H9 (cell line): ENCODE results near the gene FCRL5. TPM values are rescaled to one million over a fixed set of nuclear protein-coding genes. Genes with fewer than 3 reads are reported as not detected.

ENCODE experiments used
- DNase-seq: peaks from one replicate; pipeline ENCODE4 v3.0.0-alpha.2; 2017
- H2AFZ ChIP-seq: one replicate; pipeline ENCODE4 v1.6.1; 2013; ENCODE audit warnings: mild to moderate bottlenecking, low read length, control low read depth, moderate library complexity
- H2AK5ac ChIP-seq: 2 replicates; pipeline ENCODE4 v1.6.1; 2013; ENCODE audit warnings: low read length, control low read depth, mixed read lengths; ENCODE audit not compliant: insufficient read length
- H2BK120ac ChIP-seq: one replicate; pipeline ENCODE4 v1.6.1; 2013; ENCODE audit warnings: low read depth, mild to moderate bottlenecking, low read length, control low read depth, inconsistent platforms; ENCODE audit not compliant: poor library complexity, severe bottlenecking
- H2BK12ac ChIP-seq: 2 replicates; pipeline ENCODE4 v1.6.1; 2013; ENCODE audit warnings: low read length, control low read depth, mixed read lengths, low read depth; ENCODE audit not compliant: insufficient read length
- H2BK15ac ChIP-seq: 2 replicates; pipeline ENCODE4 v1.6.1; 2013; ENCODE audit warnings: low read depth, low read length, control low read depth
- H2BK20ac ChIP-seq: one replicate; pipeline ENCODE4 v1.6.1; 2013; ENCODE audit warnings: low read depth, mild to moderate bottlenecking, low read length, control low read depth, inconsistent platforms; ENCODE audit not compliant: poor library complexity, severe bottlenecking
- H2BK5ac ChIP-seq: 2 replicates; pipeline ENCODE4 v1.6.1; 2013; ENCODE audit warnings: low read length, control low read depth, mixed read lengths; ENCODE audit not compliant: insufficient read length
- H3K14ac ChIP-seq: 2 replicates; pipeline ENCODE4 v1.6.1; 2013; ENCODE audit warnings: low read length, control low read depth; ENCODE audit not compliant: insufficient read depth
- H3K18ac ChIP-seq: 2 replicates; pipeline ENCODE4 v1.6.1; 2013; ENCODE audit warnings: low read depth, mild to moderate bottlenecking, mixed read lengths, low read length, control low read depth; ENCODE audit not compliant: insufficient read length
- H3K23ac ChIP-seq: 2 replicates; pipeline ENCODE4 v1.6.1; 2013; ENCODE audit warnings: low read length, control low read depth, mixed read lengths, low read depth; ENCODE audit not compliant: insufficient read length
- H3K23me2 ChIP-seq: 2 replicates; pipeline ENCODE4 v1.6.1; 2013; ENCODE audit warnings: low read depth, mild to moderate bottlenecking, mixed read lengths, low read length, control low read depth; ENCODE audit not compliant: insufficient read length, poor library complexity, severe bottlenecking
- H3K27ac ChIP-seq: 2 replicates; pipeline ENCODE4 v1.5.1; 2013; ENCODE audit warnings: low read length, control low read depth, mixed read lengths, low read depth; ENCODE audit not compliant: insufficient read length
- H3K27me3 ChIP-seq: 2 replicates; pipeline ENCODE4 v1.6.1; 2013; ENCODE audit warnings: low read length, control low read depth, inconsistent platforms; ENCODE audit not compliant: insufficient read depth
- H3K4ac ChIP-seq: 2 replicates; pipeline ENCODE4 v1.6.1; 2013; ENCODE audit warnings: low read depth, mild to moderate bottlenecking, control low read depth, inconsistent platforms, low read length, moderate library complexity
- H3K4me1 ChIP-seq: 2 replicates; pipeline ENCODE4 v1.6.1; 2013; ENCODE audit warnings: low read length, control low read depth, inconsistent platforms; ENCODE audit not compliant: insufficient read depth
- H3K4me2 ChIP-seq: 2 replicates; pipeline ENCODE4 v1.6.1; 2013; ENCODE audit warnings: low read length, control low read depth, mixed read lengths; ENCODE audit not compliant: insufficient read length, insufficient read depth
- H3K56ac ChIP-seq: 2 replicates; pipeline ENCODE4 v1.6.1; 2013; ENCODE audit warnings: low read depth, mild to moderate bottlenecking, mixed read lengths, low read length, control low read depth; ENCODE audit not compliant: insufficient read length
- H3K79me1 ChIP-seq: 2 replicates; pipeline ENCODE4 v1.6.1; 2013; ENCODE audit warnings: low read depth, mild to moderate bottlenecking, moderate library complexity, low read length, control low read depth, inconsistent platforms; ENCODE audit not compliant: insufficient read depth, poor library complexity, severe bottlenecking
- H3K79me2 ChIP-seq: 2 replicates; pipeline ENCODE4 v1.6.1; 2013; ENCODE audit warnings: low read length, control low read depth, inconsistent platforms; ENCODE audit not compliant: insufficient read depth
- H3K9ac ChIP-seq: 2 replicates; pipeline ENCODE4 v1.6.1; 2013; ENCODE audit warnings: low read length, control low read depth, mixed read lengths; ENCODE audit not compliant: insufficient read length; ENCODE audit errors: extremely low read depth
- H3K9me3 ChIP-seq: one replicate; pipeline ENCODE4 v1.6.1; 2013; ENCODE audit warnings: low read depth, low read length, inconsistent platforms; ENCODE audit not compliant: control insufficient read depth
- H3T11ph ChIP-seq: one replicate; pipeline ENCODE4 v1.6.1; 2013; ENCODE audit warnings: mild to moderate bottlenecking, low read length, control low read depth, inconsistent platforms
- H4K20me1 ChIP-seq: one replicate; pipeline ENCODE4 v1.6.1; 2013; ENCODE audit not compliant: control insufficient read depth, insufficient read length, insufficient read depth
- H4K5ac ChIP-seq: 2 replicates; pipeline ENCODE4 v1.6.1; 2013; ENCODE audit warnings: low read depth, mild to moderate bottlenecking, mixed read lengths, low read length, control low read depth; ENCODE audit not compliant: insufficient read length
- H4K8ac ChIP-seq: replicated peaks from 2 replicates; pipeline ENCODE4 v1.6.1; 2013; ENCODE audit warnings: low read length, control low read depth, mixed read lengths, low read depth; ENCODE audit not compliant: insufficient read length
- H4K91ac ChIP-seq: 2 replicates; pipeline ENCODE4 v1.6.1; 2013; ENCODE audit warnings: low read depth, mild to moderate bottlenecking, moderate library complexity, mixed read lengths, low read length, control low read depth; ENCODE audit not compliant: insufficient read length
- H3K27ac Mint-ChIP-seq, 3 experiments: 2 replicates in 2 of 3; 3 replicates in 1 of 3; pipeline ENCODE4 v1.8.0; 2020 to 2021; ENCODE audit warnings: mixed read lengths in 3 of 3, mild to moderate bottlenecking in 1 of 3, moderate library complexity in 1 of 3
- H3K27me3 Mint-ChIP-seq: 2 replicates; pipeline ENCODE4 v1.8.0; 2021; ENCODE audit warnings: low read depth, mild to moderate bottlenecking, moderate library complexity, mixed read lengths
- H3K36me3 Mint-ChIP-seq, 3 experiments: 2 replicates in 2 of 3; 3 replicates in 1 of 3; pipeline ENCODE4 v1.8.0; 2020 to 2021; ENCODE audit warnings: low read depth in 3 of 3, mixed read lengths in 3 of 3; ENCODE audit not compliant: insufficient read depth in 1 of 3
- H3K4me1 Mint-ChIP-seq, 2 experiments: 2 replicates each; pipeline ENCODE4 v1.8.0; 2020; ENCODE audit warnings: mixed read lengths in 2 of 2
- H3K4me3 Mint-ChIP-seq, 2 experiments: 2 replicates in 1 of 2; 3 replicates in 1 of 2; pipeline ENCODE4 v1.8.0; 2020 to 2021; ENCODE audit warnings: mild to moderate bottlenecking in 2 of 2, mixed read lengths in 2 of 2, moderate library complexity in 1 of 2
- H3K9me3 Mint-ChIP-seq, 2 experiments: 2 replicates in 1 of 2; 3 replicates in 1 of 2; pipeline ENCODE4 v1.8.0; 2020; ENCODE audit warnings: mild to moderate bottlenecking in 2 of 2, mixed read lengths in 2 of 2, moderate library complexity in 1 of 2
- CTCF ChIP-seq: fragments of 200-600 bp; sonication (generic); conservative IDR thresholded peaks from 3 replicates; pipeline ENCODE4 v1.8.0; 2021; ENCODE audit warnings: antibody characterized with exemption, mild to moderate bottlenecking
- WGBS: extraction: QIAGEN DNeasy Blood & Tissue Kit; methylation state at CpG from one replicate; pipeline ENCODE4 v1.1.7; 2013; ENCODE audit warnings: missing lambda C conversion rate, low lambda C conversion rate, mixed read lengths; ENCODE audit not compliant: insufficient read length; ENCODE audit errors: extremely low coverage; 5-methylcytosine and 5-hydroxymethylcytosine counted together
- total RNA-seq: library from RNA; stranded (reverse); gene quantifications from 2 replicates; pipeline ENCODE4 v1.2.1, GENCODE V29; 2021

Gene FCRL5
- total RNA-seq, 1 experiment from 2014 or later: 0.98 TPM

GRCh38 chr1:157585984-157586383 is 33.7 kb upstream of the FCRL5 start:
- Histone ChIP-seq H3K9me3 (no peaks in the 10 kb centered on the region), H3K27me3 (no peaks in the 10 kb centered on the region), H4K5ac (no peak overlapping the region), H3K18ac (no peak overlapping the region), H3K79me2 (no peaks in the 10 kb centered on the region), H2BK15ac (no peak overlapping the region), H4K8ac (no peak overlapping the region), H3K14ac (no peak overlapping the region), H2AK5ac (no peak overlapping the region), H3K23ac (no peak overlapping the region), H2BK12ac (no peak overlapping the region), H3K9ac (no peak overlapping the region), H2BK120ac (no peak overlapping the region), H3K27ac (no peak overlapping the region), H2BK5ac (no peak overlapping the region), H3K56ac (no peak overlapping the region), H3K23me2 (no peaks in the 10 kb centered on the region), H3K4me2 (no peak overlapping the region), H2BK20ac (no peak overlapping the region), H3K4me1 (peaks cover 8% of the 10 kb centered on the region), H2AFZ (no peak overlapping the region), H3K79me1 (no peaks in the 10 kb centered on the region), H4K91ac (no peak overlapping the region), H3K4ac (no peak overlapping the region), H3T11ph (no peak overlapping the region), H4K20me1 (no peaks in the 10 kb centered on the region)
- no peak for DNase-seq
- peaks cover 2% of the 10 kb centered on the region; the same call in 1 of the 2 replicates for H3K27me3 Mint-ChIP-seq
- H3K9me3 Mint-ChIP-seq: no peaks in the 10 kb centered on the region
- peaks cover 21 to 24% of the 10 kb centered on the region in 2 experiments for H3K4me1 Mint-ChIP-seq
- H3K4me3 Mint-ChIP-seq: no peak overlapping the region
- TF ChIP-seq CTCF: no peak
- no CpG with 5 or more reads among the region's 4 CpGs for WGBS
- H3K36me3 Mint-ChIP-seq: no peaks in the 10 kb centered on the region
- no peak overlapping the region for H3K27ac Mint-ChIP-seq
